SH-SY5Y (cell line): ENCODE data around the gene SPATA6L.

Experiments
- GATA2 ChIP-seq: IDR thresholded peaks from 2 replicates; pipeline ENCODE4 v1.6.1; 2011; ENCODE audit warnings: mild to moderate bottlenecking, low read depth, low read length
- GATA3 ChIP-seq: IDR thresholded peaks from 2 replicates; pipeline ENCODE4 v1.6.1; 2011; ENCODE audit warnings: low read depth, mild to moderate bottlenecking, low read length, moderate library complexity

DNA sequence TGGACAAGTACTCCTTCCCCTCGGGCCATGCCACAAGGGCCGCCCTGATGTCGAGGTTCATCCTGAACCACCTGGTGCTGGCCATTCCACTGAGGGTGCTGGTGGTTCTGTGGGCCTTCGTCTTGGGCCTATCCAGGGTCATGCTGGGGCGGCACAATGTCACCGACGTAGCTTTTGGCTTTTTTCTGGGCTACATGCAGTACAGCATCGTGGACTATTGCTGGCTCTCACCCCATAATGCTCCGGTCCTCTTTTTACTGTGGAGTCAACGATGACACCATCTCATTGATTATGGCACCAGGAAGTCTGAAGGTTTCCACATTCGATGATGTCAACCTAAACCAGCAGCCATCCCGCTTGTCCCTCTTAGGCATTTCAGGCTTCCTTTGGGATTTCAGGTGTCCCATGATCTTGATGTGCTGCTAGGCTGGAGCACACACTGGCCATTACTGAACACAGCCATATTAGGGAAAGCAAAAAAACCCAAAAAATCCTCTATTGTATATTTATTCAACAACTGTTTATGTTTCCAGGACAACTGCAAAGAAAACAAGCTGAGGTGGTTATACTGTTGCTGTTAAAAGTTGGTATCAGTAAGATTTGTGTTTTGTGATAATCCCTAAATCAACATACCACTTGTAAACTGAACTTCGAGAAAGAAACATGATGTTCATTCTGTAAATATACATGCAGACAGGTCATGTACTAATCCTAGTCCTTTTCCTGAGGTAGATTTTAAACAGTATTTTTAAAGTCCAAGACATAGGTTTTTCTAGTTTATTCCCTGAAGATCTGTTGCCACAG, 3.1 kb downstream of the SPATA6L start:
- TF ChIP-seq GATA2: no peak
- no peak for TF ChIP-seq GATA3
